ENCODE measurements around the gene SLC30A9. TPM values are rescaled to one million over a fixed set of nuclear protein-coding genes. Genes with fewer than 3 reads are reported as not detected.

SLC30A9 gene
- total RNA-seq, 1 donor from 2014 or later, result 44.6 TPM

- H3K9me3 Mint-ChIP-seq (ENCODE audit: low read depth), result no peaks in the 10 kb centered on the region
- H3K4me1 Mint-ChIP-seq (ENCODE audit: low read depth), result no peaks in the 10 kb centered on the region
- no peak overlapping the region for H3K27ac Mint-ChIP-seq (ENCODE audit: unreplicated experiment)
- DNase-seq (ENCODE audit: low spot score), result no peak
- TF ChIP-seq CTCF (IDR thresholded peaks at IDR 0.05), result no peak
- H3K36me3 Mint-ChIP-seq (ENCODE audit: low read depth), result no peaks in the 10 kb centered on the region
- no peaks in the 10 kb centered on the region for H3K27me3 Mint-ChIP-seq (ENCODE audit: low read depth)
- no peak overlapping the region for H3K4me3 Mint-ChIP-seq (ENCODE audit: unreplicated experiment)
Observed at GRCh38 chr4:41975341-41975740, 15.0 kb upstream of the SLC30A9 start.

- H3K4me3 Mint-ChIP-seq (ENCODE audit: unreplicated experiment), result no peak overlapping the region
- TF ChIP-seq CTCF (IDR thresholded peaks at IDR 0.05), result no peak
- no peak for DNase-seq (ENCODE audit: low spot score)
- H3K27me3 Mint-ChIP-seq (ENCODE audit: low read depth), result no peaks in the 10 kb centered on the region
- no peaks in the 10 kb centered on the region for H3K4me1 Mint-ChIP-seq (ENCODE audit: low read depth)
- H3K36me3 Mint-ChIP-seq (ENCODE audit: low read depth), result no peaks in the 10 kb centered on the region
- H3K9me3 Mint-ChIP-seq (ENCODE audit: low read depth), result no peaks in the 10 kb centered on the region
- H3K27ac Mint-ChIP-seq (ENCODE audit: unreplicated experiment), result no peak overlapping the region
Observed at GRCh38 chr4:41976775-41977516, 13.4 kb upstream of the SLC30A9 start.

- Mint-ChIP-seq H3K4me1 (ENCODE audit: low read depth) (no peaks in the 10 kb centered on the region), H3K4me3 (ENCODE audit: unreplicated experiment) (no peak overlapping the region), H3K27me3 (ENCODE audit: low read depth) (no peaks in the 10 kb centered on the region), H3K9me3 (ENCODE audit: low read depth) (no peaks in the 10 kb centered on the region), H3K36me3 (ENCODE audit: low read depth) (no peaks in the 10 kb centered on the region), H3K27ac (ENCODE audit: unreplicated experiment) (no peak overlapping the region)
- TF ChIP-seq CTCF (IDR thresholded peaks at IDR 0.05), result no peak
- no peak for DNase-seq (ENCODE audit: low spot score)
Observed at GRCh38 chr4:41977709-41978108, 12.6 kb upstream of the SLC30A9 start.

- Mint-ChIP-seq H3K4me1 (ENCODE audit: low read depth) (no peaks in the 10 kb centered on the region), H3K9me3 (ENCODE audit: low read depth) (no peaks in the 10 kb centered on the region), H3K36me3 (ENCODE audit: low read depth) (no peaks in the 10 kb centered on the region), H3K4me3 (ENCODE audit: unreplicated experiment) (no peak within 1 kb of the TSS), H3K27ac (ENCODE audit: unreplicated experiment) (no peak within 1 kb of the TSS), H3K27me3 (ENCODE audit: low read depth) (no peaks in the 10 kb centered on the region)
- no peak for DNase-seq (ENCODE audit: low spot score)
- no peak for TF ChIP-seq CTCF (IDR thresholded peaks at IDR 0.05)
Observed at GRCh38 chr4:41981456-41981855, 8.9 kb upstream of the SLC30A9 start, which contains the start of gene DCAF4L1. TSS of gene DCAF4L1 (plus strand) at chr4:41981756. CDS start at chr4:41981793, 37 bp downstream.

- H3K4me1 Mint-ChIP-seq (ENCODE audit: low read depth), result no peaks in the 10 kb centered on the region
- H3K9me3 Mint-ChIP-seq (ENCODE audit: low read depth), result no peaks in the 10 kb centered on the region
- no peak overlapping the region for H3K27ac Mint-ChIP-seq (ENCODE audit: unreplicated experiment)
- H3K4me3 Mint-ChIP-seq (ENCODE audit: unreplicated experiment), result no peak overlapping the region
- H3K27me3 Mint-ChIP-seq (ENCODE audit: low read depth), result no peaks in the 10 kb centered on the region
- no peak for DNase-seq (ENCODE audit: low spot score)
- no peaks in the 10 kb centered on the region for H3K36me3 Mint-ChIP-seq (ENCODE audit: low read depth)
- no peak for TF ChIP-seq CTCF (IDR thresholded peaks at IDR 0.05)
Observed at GRCh38 chr4:41982716-41983115, 7.6 kb upstream of the SLC30A9 start.

All from chondrocyte (in vitro differentiated cells).